Measurements from ENCODE around the gene RARS2. TPM values are rescaled to one million over a fixed set of nuclear protein-coding genes. Genes with fewer than 3 reads are reported as not detected.

Gene RARS2
- total and polyA plus RNA-seq, 9 of the 15 experiments (the other 6 are each of a cell fraction or from before 2014, with no cell fraction given): 30.0 to 92.7 (median 43.4) TPM

DNA sequence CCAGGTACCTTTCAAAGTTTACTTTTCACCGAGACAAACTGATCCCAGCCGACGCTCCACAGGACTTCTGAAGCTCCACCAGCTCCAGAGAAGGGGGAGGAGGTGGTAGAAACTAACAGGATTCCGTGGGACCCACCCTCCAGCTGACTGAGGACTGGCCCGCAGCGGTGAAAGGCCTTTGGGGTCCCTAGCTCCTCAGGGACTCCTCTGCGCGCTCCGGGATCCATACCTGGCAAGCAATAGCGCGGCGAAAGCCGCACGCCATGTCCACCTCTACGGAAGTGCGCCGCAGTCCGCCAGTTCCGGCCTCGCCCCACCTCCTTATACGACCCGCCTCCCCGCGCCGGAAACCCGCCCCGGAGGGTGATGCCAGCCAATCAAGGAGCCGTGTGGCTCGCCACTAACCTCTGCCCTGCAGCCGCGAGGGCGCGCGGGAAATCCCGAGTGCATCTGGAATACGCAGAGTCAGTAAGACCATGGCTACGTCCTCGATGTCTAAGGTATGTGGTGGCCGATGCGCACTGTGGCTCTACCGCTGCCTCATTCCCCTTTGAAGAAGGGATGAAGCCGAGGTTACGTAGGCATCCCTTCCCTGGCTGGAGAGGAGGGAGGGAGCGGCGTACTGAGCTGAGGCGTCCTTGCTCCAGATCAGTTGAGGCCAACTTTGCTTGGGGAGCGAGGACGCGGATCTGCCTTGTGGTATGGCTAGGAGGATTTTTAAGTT, at the start of gene RARS2, which contains the start of gene ORC3 (continued):
- TF ChIP-seq MAZ (CRISPR knock-in tag; conservative IDR thresholded peaks at IDR 0.05 in 1 of 2, IDR thresholded peaks at IDR 0.05 in 1 of 2): peak; percentile 97 to 98
- TF ChIP-seq, protein P1, sequence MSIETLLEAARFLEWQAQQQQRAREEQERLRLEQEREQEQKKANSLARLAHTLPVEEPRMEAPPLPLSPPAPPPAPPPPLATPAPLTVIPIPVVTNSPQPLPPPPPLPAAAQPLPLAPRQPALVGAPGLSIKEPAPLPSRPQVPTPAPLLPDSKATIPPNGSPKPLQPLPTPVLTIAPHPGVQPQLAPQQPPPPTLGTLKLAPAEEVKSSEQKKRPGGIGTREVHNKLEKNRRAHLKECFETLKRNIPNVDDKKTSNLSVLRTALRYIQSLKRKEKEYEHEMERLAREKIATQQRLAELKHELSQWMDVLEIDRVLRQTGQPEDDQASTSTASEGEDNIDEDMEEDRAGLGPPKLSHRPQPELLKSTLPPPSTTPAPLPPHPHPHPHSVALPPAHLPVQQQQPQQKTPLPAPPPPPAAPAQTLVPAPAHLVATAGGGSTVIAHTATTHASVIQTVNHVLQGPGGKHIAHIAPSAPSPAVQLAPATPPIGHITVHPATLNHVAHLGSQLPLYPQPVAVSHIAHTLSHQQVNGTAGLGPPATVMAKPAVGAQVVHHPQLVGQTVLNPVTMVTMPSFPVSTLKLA (conservative IDR thresholded peaks at IDR 0.05): peak; percentile 82 to 92
- no peak for TF ChIP-seq KHSRP (IDR thresholded peaks at IDR 0.05)
- TF ChIP-seq HDAC1 (IDR thresholded peaks at IDR 0.05): peak in 1 of 2 experiments; percentile 85; a peak in 2 of 4 replicates
- TF ChIP-seq, protein P2, sequence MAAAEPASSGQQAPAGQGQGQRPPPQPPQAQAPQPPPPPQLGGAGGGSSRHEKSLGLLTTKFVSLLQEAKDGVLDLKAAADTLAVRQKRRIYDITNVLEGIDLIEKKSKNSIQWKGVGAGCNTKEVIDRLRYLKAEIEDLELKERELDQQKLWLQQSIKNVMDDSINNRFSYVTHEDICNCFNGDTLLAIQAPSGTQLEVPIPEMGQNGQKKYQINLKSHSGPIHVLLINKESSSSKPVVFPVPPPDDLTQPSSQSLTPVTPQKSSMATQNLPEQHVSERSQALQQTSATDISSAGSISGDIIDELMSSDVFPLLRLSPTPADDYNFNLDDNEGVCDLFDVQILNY (CRISPR knock-in tag; IDR thresholded peaks at IDR 0.05): peak; percentile 94
- peak; percentile 66 for TF ChIP-seq ZFX (CRISPR knock-in tag; IDR thresholded peaks at IDR 0.05)
- peak; percentile 55; the same call in 1 of the 2 replicates for TF ChIP-seq ZNF431 (CRISPR knock-in tag; IDR thresholded peaks at IDR 0.05)
- no peak for TF ChIP-seq RBM17 (IDR thresholded peaks at IDR 0.05; ENCODE audit: borderline replicate concordance, low read depth, low read length)
- TF ChIP-seq MEF2D (tag; conservative IDR thresholded peaks at IDR 0.05; ENCODE audit: low read depth): no peak
- TF ChIP-seq E2F3 (CRISPR knock-in tag; IDR thresholded peaks at IDR 0.05): peak; percentile 33; the same call in 1 of the 2 replicates
- TF ChIP-seq PTBP1 (IDR thresholded peaks at IDR 0.05; ENCODE audit: low read depth, low read length): no peak
- no peak for TF ChIP-seq ILK (tag; IDR thresholded peaks at IDR 0.05; ENCODE audit: borderline replicate concordance, low read depth)
- no peak for TF ChIP-seq EZH2 (IDR thresholded peaks at IDR 0.05; ENCODE audit: borderline replicate concordance, low read depth, low read length)
- 0 out of 2 replicates have a peak, but pooled peaks have one; percentile 13 for TF ChIP-seq CBX5 (IDR thresholded peaks at IDR 0.05; ENCODE audit: borderline replicate concordance, low read depth)
- TF ChIP-seq, protein P3, sequence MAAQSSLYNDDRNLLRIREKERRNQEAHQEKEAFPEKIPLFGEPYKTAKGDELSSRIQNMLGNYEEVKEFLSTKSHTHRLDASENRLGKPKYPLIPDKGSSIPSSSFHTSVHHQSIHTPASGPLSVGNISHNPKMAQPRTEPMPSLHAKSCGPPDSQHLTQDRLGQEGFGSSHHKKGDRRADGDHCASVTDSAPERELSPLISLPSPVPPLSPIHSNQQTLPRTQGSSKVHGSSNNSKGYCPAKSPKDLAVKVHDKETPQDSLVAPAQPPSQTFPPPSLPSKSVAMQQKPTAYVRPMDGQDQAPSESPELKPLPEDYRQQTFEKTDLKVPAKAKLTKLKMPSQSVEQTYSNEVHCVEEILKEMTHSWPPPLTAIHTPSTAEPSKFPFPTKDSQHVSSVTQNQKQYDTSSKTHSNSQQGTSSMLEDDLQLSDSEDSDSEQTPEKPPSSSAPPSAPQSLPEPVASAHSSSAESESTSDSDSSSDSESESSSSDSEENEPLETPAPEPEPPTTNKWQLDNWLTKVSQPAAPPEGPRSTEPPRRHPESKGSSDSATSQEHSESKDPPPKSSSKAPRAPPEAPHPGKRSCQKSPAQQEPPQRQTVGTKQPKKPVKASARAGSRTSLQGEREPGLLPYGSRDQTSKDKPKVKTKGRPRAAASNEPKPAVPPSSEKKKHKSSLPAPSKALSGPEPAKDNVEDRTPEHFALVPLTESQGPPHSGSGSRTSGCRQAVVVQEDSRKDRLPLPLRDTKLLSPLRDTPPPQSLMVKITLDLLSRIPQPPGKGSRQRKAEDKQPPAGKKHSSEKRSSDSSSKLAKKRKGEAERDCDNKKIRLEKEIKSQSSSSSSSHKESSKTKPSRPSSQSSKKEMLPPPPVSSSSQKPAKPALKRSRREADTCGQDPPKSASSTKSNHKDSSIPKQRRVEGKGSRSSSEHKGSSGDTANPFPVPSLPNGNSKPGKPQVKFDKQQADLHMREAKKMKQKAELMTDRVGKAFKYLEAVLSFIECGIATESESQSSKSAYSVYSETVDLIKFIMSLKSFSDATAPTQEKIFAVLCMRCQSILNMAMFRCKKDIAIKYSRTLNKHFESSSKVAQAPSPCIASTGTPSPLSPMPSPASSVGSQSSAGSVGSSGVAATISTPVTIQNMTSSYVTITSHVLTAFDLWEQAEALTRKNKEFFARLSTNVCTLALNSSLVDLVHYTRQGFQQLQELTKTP (IDR thresholded peaks at IDR 0.05; ENCODE audit: low read depth in 1 of 2, partially characterized antibody in 2 of 2): peak; percentile 7 to 61
- TF ChIP-seq POLR2H (tag; IDR thresholded peaks at IDR 0.05; ENCODE audit: low read depth): peak; percentile 87
- TF ChIP-seq BDP1 (IDR thresholded peaks at IDR 0.05; ENCODE audit: insufficient read depth, insufficient read length): no peak
- 0 out of 2 replicates have a peak, but pooled peaks have one; percentile 14 for TF ChIP-seq EHMT2 (IDR thresholded peaks at IDR 0.05)
- TF ChIP-seq, protein P4, sequence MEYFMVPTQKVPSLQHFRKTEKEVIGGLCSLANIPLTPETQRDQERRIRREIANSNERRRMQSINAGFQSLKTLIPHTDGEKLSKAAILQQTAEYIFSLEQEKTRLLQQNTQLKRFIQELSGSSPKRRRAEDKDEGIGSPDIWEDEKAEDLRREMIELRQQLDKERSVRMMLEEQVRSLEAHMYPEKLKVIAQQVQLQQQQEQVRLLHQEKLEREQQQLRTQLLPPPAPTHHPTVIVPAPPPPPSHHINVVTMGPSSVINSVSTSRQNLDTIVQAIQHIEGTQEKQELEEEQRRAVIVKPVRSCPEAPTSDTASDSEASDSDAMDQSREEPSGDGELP (CRISPR knock-in tag; IDR thresholded peaks at IDR 0.05; ENCODE audit: borderline replicate concordance): peak; percentile 81
- no peak for TF ChIP-seq ZKSCAN3 (CRISPR knock-in tag; IDR thresholded peaks at IDR 0.05)
- TF ChIP-seq KLF16 (IDR thresholded peaks at IDR 0.05): no peak

Data from K562 (cell line).